NB4 (cell line): ENCODE results near the gene RGL4.
A peak's percentile ranks its signal among the peaks of the same experiment; 100 is the strongest.

ENCODE experiments used
- DNase-seq: peaks from one replicate; pipeline ENCODE4 v3.0.0; 2010; ENCODE audit warnings: low read depth
- H3K4me3 ChIP-seq: one replicate; pipeline ENCODE4 v1.5.1; 2011; ENCODE audit warnings: mild to moderate bottlenecking, low read depth, low read length, moderate library complexity
- MYC ChIP-seq: IDR thresholded peaks from 2 replicates; pipeline ENCODE4 v1.6.1; 2011; ENCODE audit warnings: low read depth, low read length
- POLR2A ChIP-seq: IDR thresholded peaks from 2 replicates; pipeline ENCODE4 v1.6.1; 2011; ENCODE audit warnings: mild to moderate bottlenecking; ENCODE audit not compliant: insufficient read length; ENCODE audit errors: extremely low read depth
- TF ChIP-seq, protein P1 (sequence below): IDR thresholded peaks from one replicate; pipeline ENCODE4 v1.5.1; 2012; ENCODE audit warnings: low read depth, low read length
- TF ChIP-seq, protein P2 (sequence below): IDR thresholded peaks from 2 replicates; pipeline ENCODE4 v1.6.1; 2011; ENCODE audit warnings: low read depth, low read length

Gene RGL4

DNA sequence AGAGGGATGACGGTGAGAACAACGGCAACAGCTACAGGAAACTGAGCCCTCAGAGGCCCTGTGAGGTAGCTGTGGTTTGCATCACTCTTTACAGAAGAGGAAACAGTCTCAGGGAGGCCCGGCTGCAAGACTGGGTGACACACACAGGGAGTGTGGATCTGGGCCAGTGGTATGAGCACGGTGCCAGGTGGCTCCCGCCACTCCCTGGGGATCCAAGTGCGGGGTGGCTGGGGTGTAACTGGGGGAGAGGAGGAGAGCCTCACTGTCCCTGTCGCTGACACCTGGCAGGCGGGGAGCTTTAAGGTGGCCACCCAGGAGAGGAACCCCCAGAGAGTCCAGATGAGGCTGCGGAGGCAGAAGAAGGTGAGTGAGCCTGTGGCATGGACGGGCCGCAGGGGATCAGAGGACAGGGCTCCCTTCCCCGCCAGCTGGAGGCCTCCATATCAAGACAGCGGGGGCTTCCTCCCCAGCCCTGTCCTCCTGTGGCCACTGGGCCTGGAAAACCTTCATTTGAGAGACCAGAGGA lies 5.6 kb downstream of the RGL4 start:
- peak; percentile 92 for DNase-seq
- TF ChIP-seq, protein P1, sequence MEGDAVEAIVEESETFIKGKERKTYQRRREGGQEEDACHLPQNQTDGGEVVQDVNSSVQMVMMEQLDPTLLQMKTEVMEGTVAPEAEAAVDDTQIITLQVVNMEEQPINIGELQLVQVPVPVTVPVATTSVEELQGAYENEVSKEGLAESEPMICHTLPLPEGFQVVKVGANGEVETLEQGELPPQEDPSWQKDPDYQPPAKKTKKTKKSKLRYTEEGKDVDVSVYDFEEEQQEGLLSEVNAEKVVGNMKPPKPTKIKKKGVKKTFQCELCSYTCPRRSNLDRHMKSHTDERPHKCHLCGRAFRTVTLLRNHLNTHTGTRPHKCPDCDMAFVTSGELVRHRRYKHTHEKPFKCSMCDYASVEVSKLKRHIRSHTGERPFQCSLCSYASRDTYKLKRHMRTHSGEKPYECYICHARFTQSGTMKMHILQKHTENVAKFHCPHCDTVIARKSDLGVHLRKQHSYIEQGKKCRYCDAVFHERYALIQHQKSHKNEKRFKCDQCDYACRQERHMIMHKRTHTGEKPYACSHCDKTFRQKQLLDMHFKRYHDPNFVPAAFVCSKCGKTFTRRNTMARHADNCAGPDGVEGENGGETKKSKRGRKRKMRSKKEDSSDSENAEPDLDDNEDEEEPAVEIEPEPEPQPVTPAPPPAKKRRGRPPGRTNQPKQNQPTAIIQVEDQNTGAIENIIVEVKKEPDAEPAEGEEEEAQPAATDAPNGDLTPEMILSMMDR: no peak
- no peak; the same call in 1 of the 2 replicates for TF ChIP-seq MYC
- TF ChIP-seq POLR2A: no peak
- TF ChIP-seq, protein P2, sequence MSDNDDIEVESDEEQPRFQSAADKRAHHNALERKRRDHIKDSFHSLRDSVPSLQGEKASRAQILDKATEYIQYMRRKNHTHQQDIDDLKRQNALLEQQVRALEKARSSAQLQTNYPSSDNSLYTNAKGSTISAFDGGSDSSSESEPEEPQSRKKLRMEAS: no peak; the same call in 1 of the 2 replicates
- H3K4me3 ChIP-seq: no peak overlapping the region

DNA sequence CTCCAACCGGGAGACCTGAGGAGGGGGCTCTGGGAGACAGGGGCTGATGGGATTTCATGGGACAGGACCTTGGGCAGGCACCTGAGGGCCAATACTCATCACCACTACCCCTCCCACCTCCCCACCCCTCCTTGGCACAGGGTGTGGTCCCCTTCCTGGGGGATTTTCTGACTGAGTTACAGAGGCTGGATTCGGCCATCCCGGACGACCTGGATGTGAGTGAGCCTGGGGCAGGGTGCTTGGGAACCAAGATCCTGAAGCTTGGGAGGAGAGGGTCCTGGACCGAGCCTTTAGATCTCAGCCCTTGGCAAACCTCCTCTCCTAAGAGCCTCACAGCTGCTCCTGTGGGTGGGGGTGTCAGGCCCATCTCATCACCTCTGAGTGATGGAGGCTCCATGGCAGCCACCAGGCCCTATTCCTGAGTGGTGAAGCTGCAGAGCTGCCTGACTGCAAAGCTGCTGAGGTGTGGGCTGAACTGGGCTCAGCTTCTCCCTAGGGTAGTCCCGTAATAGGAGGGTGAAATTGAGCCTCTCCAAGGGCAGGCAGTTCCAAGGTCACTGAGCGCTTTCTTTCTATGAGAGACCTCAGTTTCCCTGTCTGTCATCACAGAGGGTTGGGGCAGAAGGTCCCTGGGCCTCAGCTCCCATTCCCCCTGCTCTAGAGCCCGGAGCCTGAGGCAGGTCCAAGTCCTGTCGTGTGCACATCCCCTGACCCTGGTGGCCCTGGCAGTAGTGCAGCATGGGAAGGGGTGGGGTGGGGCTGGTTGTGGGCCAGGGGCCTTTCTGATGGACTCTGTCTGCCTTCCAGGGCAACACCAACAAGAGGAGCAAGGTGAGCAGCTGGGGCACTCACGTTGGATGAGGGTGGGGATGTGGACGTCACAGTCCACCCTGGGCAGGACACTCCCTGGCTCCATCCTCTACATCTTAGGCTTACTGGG lies 6.5 kb downstream of the RGL4 start:
- TF ChIP-seq, protein P2: no peak
- no peak for TF ChIP-seq MYC
- TF ChIP-seq, protein P1: no peak
- TF ChIP-seq POLR2A: no peak
- no peak overlapping the region for H3K4me3 ChIP-seq
- DNase-seq: no peak

DNA sequence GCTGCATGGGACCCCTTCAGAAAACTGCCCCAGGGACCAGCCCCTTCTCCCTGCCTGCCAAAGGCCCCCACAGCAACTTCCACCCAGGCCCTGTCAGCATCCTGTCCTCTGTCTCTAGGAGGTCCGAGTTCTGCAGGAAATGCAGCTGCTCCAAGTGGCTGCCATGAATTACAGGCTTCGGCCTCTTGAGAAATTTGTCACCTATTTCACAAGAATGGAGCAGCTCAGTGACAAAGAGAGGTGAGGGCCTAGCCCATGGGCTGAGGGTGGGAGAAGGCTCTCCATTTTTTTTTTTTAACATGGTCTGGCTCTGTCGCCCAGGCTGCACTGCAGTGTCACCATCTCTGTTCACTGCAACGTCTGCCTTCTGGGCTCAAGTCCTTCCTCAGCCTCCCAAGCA lies 7.3 kb downstream of the RGL4 start:
- no peak overlapping the region for H3K4me3 ChIP-seq
- DNase-seq: peak; percentile 63
- TF ChIP-seq, protein P1: no peak
- TF ChIP-seq, protein P2: no peak
- TF ChIP-seq MYC: no peak
- no peak for TF ChIP-seq POLR2A

DNA sequence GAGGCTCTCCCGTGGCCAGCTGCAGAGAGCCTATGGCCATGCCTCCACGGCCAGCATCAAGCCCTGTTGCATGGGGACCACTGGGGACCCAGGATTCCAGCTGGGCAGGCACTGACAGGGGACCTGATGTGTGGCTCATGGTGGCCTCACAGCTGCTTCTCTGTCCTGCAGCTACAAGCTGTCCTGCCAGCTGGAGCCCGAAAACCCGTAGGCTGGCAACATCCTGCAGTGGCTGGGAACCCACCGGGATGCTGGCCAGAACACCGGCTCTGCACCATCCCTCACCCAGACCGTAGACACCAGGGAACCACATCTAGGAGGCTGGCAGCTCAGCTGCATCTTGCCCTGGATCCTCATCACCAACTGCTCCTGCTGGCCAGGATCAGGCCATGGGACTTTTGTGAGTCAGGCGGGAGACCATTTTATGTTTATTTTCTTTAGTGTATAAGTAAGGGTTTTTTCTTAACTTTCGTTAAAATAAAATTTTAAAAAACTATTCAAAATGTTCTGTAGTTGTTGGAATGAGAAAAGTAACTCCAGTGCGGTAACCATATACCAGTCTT lies 7.9 kb downstream of the RGL4 start:
- no peak overlapping the region for H3K4me3 ChIP-seq
- TF ChIP-seq, protein P1: no peak
- TF ChIP-seq, protein P2: no peak
- no peak for TF ChIP-seq POLR2A
- TF ChIP-seq MYC: no peak
- DNase-seq: no peak

DNA sequence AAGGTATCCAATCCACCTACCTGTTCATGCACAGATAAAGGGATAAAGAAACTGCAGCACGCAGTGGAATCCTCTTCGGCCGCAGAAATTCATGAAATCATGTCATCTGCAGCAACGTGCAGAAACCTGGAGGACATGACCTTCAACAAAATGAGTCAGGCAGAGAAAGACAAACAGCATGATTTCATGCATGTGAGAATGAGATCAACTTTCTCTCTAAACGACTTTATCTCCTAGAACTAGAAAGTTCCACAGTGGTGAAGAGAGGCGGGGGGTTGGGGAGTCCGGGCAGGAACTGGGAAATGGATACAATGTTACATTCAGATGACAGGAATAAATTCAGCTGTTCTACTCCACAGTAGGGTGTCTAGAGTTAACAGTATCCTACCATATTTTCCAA lies 9.9 kb downstream of the RGL4 start:
- no peak overlapping the region for H3K4me3 ChIP-seq
- no peak for DNase-seq
- TF ChIP-seq MYC (no peak), POLR2A (no peak)
- TF ChIP-seq, protein P1: no peak
